HG03342 (cell line): ENCODE data around the gene BTBD9.

ENCODE experiments used
- ATAC-seq: cut with Tn5 transposase; IDR thresholded peaks from one replicate; pipeline ENCODE4 v1.9.1; 2021; ENCODE audit warnings: mild to moderate bottlenecking, moderate library complexity; ENCODE audit not compliant: unreplicated experiment

The BTBD9 gene

GRCh38 chr6:38169221-38169976 lies 470.3 kb downstream of the BTBD9 start:
- no peak for ATAC-seq

- no peak for ATAC-seq
These were observed 471.0 kb downstream of the BTBD9 start for GRCh38 chr6:38168699-38169098.

- no peak for ATAC-seq
These were observed 471.6 kb downstream of the BTBD9 start for GRCh38 chr6:38168126-38168525.

GRCh38 chr6:38167598-38167997 lies 472.1 kb downstream of the BTBD9 start:
- no peak for ATAC-seq

- ATAC-seq = no peak
These were observed 473.1 kb downstream of the BTBD9 start for GRCh38 chr6:38166411-38167240.

- no peak for ATAC-seq
These were observed 475.0 kb downstream of the BTBD9 start for GRCh38 chr6:38164671-38165108.

GRCh38 chr6:38164131-38164481 lies 475.6 kb downstream of the BTBD9 start:
- no peak for ATAC-seq

- ATAC-seq = no peak
These were observed 476.3 kb downstream of the BTBD9 start for GRCh38 chr6:38163186-38164130.

- ATAC-seq = no peak
These were observed 477.1 kb downstream of the BTBD9 start for GRCh38 chr6:38162493-38163185.

GRCh38 chr6:38161754-38162492 lies 477.8 kb downstream of the BTBD9 start:
- ATAC-seq = no peak

- no peak for ATAC-seq
These were observed 478.4 kb downstream of the BTBD9 start for GRCh38 chr6:38161331-38161730.

GRCh38 chr6:38160831-38161230 lies 478.9 kb downstream of the BTBD9 start:
- no peak for ATAC-seq

GRCh38 chr6:38159596-38159995 lies 480.1 kb downstream of the BTBD9 start:
- ATAC-seq = no peak

GRCh38 chr6:38158762-38159350 lies 480.9 kb downstream of the BTBD9 start:
- ATAC-seq = no peak

- ATAC-seq = no peak
These were observed 481.8 kb downstream of the BTBD9 start for GRCh38 chr6:38157905-38158304.

GRCh38 chr6:38156818-38157565 lies 482.7 kb downstream of the BTBD9 start:
- no peak for ATAC-seq

- no peak for ATAC-seq
These were observed 484.0 kb downstream of the BTBD9 start for GRCh38 chr6:38155621-38156204.

- no peak for ATAC-seq
These were observed 484.6 kb downstream of the BTBD9 start for GRCh38 chr6:38155144-38155543.
